Activated CD8-positive, alpha-beta memory T cell treated with anti-CD3 and anti-CD28 coated beads, Interleukin-2, amount 50 U/mL, for 1 hour (primary cell): Measurements from ENCODE around the gene HSPBP1.

Source experiments
- DNase-seq: peaks from one replicate; pipeline ENCODE4 v3.0.0-alpha.2; 2020; ENCODE audit errors: extremely low read depth

HSPBP1 gene

DNA sequence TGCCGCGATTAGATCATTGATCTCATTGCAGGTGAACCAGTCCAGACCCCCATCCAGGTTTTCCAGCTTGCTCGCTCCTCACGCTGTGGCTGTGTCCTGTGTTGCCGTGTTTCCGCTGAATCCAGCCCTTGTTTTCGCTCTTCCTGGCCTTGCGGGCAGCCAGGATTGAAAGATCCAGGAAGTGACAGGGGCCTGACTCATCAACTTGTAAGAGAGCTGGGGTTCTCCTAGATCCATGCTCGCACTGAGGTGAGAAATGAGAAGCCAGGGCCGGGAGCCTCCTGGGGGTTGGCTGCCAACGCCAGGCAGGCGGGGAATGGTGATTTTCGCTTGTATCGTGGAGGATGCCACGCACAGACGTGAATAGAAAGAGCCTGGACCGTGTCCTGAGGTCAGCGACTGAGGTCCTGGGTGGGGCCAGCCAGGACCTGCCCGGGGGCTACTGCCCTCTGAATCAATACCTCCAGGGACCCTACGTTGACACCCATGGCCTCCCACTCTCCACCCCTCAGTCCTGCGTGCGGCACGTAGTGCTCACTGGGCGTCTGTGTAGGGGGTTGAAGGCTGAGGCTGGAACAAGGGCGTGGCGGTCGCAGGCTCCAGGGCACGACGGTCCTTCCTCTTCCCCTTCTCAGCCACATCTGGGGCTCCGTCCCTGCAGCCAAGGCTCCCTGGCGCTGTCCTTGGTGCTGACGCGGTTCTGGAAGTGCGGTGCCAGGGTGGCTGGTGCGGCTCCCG lies 63.3 kb downstream of the HSPBP1 start:
- no peak for DNase-seq

DNA sequence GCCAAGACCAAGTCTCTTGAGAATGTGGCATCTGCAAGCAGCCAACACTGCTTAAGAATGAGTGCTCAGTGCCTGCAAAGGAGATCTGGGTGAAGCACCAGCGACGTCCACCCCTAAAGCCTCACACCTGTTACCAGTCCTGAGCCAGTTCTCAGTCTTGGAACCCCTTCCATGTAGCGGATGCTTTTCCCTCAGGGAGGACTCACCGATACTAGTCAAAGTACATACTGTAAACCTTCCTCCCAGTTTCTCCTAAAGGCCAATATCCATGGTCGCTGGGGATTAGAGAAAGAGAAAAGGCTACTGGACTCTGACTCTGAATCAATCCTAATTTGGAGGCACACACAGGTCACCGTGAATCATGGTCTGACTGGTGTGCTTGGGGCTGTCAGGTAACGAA lies 66.4 kb downstream of the HSPBP1 start:
- DNase-seq, result no peak

- DNase-seq, result no peak
These were observed 67.5 kb downstream of the HSPBP1 start for GRCh38 chr19:55212447-55212846.
